Brain pericyte (primary cell): ENCODE data around the gene STRADB.
"Not testable (repeated sequence)": the region's sequence is repeated elsewhere in the genome, so short reads cannot be mapped to it uniquely, and the experiment has no call there.

Experiments used
- DNase-seq: peaks from one replicate; pipeline ENCODE4 v3.0.0-alpha.2; 2012; ENCODE audit warnings: low read depth, low spot score

The STRADB gene

DNA sequence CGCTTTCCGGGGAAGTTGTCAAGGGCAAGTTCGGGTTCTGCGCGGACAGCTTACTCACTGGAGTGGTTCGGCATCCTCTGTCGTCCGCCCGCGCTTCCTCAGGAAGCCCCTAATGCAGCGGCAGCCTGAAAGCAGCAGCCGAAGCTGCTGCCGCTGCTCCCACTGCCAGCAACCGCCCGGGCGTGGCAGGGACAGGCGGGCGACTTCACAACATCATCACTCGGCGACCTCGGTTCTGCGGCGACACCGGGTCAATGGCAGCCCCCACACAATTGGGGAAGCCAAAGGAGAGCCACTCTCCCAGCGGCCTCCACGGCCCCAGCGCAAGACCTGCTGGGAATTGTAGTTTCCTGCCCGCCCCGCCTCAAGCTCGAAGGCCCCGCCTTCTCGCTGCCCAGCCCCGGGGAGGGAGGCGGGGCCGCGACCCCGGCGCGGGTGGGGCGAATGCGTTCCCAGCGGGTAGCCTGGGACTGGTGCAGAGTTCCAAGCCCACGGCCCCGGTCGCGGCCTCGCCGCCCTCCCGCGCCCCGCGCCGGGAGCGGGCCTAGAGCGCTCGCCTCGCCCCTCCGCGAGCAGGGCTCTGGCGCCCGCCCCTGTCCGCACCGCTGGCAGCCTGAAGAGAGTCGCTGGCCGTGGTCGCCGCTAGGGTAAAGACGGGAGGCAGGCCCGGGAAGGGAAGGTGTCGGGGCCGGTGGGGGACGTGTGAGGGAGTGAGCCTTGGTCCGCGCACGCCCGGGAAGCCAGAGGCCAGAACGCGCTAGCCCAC is at the start of gene STRADB, which contains the start of gene TRAK2:
TSS of gene STRADB (plus strand) at position 449 of the 766 bp plus-strand sequence. CDS start 3,101 bp downstream, outside the sequence.
TSS of gene TRAK2 (minus strand) at position 167 of the 766 bp plus-strand sequence. CDS start 30,951 bp downstream, outside the sequence.
- DNase-seq: peak; percentile 67

DNA sequence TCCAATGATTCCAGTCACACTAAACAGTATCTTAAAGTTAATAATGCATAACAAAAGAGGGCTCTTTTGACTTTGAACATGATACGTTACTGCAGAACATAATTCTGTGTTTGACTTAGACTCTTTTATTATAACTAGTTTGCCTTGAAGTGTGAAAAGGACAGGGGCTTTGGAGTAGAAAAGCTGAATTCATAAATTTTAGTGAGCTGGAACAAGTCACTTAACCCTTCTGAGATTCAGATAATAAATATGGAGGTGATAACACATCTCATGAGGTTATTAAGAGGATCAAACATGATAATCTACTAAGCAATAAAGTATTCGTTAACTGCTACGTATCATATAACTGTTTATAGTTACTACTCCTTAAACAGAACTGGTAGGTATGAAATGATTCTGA is 49.7 kb upstream of the STRADB start:
- DNase-seq: no peak

DNA sequence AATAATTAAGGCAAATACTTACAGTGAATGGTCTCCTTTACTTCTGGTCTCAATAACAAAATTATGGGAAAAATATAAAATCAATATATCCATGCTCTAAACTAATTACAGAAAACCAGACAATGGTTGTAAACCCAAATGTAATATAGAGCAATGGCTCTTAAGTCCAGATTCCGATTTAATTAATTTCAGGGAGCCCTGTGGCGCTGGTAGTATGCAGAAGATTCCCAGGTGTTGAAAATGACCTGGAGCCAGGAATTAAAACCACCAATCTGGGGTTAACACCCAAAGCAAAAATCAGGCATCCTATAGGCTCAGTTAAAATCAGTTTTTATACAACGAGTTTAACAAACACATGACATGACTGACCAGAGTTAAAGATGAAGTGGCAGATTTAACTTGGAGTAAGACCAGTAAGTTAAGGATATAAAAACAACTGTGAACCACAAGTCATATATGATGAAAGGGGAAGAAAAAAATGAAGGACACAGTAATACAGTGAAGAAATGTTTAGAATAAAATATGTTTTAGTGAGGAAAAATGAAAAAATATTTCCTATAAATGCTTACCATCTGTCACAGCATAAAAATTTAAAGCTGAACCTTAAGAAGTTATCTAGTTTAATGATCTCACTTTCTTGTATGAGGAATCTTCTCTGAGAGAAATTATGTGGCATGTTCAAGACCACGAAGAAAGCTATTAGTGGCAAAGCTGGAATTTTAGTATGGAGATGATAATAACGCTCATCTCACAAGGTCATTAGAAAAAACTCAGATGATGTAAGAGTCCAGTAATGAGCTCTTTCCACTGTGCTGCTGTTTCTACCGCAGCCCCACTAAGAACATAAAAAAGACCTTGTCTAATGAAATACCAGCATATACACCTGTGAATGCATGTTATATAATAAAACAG is 48.6 kb upstream of the STRADB start:
- DNase-seq: no peak

DNA sequence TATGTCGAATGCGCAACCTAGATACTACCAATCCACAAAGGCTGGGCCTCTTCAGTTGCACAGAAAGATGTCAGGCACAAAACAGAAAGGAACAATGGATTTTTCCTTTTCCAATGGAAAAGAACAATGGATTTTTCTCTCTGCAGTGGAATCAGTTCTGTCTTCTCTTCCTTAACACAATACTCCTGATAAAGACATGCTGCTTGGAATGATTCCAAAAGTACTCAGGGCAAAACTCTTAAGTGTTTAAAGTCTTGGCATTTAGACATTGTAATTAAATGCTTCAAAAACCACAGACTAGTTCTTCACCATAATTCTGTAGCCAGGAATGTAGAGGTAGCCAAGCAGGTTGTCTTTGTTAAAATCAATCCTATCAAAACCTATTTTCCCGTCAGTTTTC is 47.7 kb upstream of the STRADB start:
- no peak for DNase-seq

- no peak for DNase-seq
Observed at GRCh38 chr2:201404699-201405280, 46.8 kb upstream of the STRADB start.

- no peak for DNase-seq
Observed at GRCh38 chr2:201406077-201406662, 45.4 kb upstream of the STRADB start.

- no peak for DNase-seq
Observed at GRCh38 chr2:201407265-201407664, 44.3 kb upstream of the STRADB start.

- DNase-seq: no peak
Observed at GRCh38 chr2:201408931-201409330, 42.6 kb upstream of the STRADB start.

GRCh38 chr2:201411421-201411820 is 40.1 kb upstream of the STRADB start:
- DNase-seq: no peak

GRCh38 chr2:201413143-201413542 is 38.4 kb upstream of the STRADB start:
- DNase-seq: no peak

DNA sequence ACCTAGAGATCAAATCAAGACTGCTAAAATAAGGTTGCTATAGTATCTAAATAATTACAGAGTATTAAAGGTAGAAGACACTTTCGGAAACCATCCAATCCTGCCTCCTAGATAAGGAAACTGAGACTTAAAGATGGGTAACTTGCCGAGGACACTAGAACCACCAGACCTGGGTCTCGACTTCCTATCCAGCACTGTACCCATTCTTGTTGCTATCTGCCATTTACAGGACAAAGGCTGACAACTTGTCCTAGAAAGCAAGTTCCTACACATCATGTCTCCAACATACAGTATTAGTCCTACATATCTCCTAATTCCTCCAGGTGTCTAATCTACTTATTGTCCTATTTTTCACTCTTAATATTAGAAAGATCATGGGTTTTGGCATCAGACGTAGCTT is 38.0 kb upstream of the STRADB start:
- DNase-seq: no peak

GRCh38 chr2:201414099-201415023 is 37.2 kb upstream of the STRADB start:
- DNase-seq: no peak

DNA sequence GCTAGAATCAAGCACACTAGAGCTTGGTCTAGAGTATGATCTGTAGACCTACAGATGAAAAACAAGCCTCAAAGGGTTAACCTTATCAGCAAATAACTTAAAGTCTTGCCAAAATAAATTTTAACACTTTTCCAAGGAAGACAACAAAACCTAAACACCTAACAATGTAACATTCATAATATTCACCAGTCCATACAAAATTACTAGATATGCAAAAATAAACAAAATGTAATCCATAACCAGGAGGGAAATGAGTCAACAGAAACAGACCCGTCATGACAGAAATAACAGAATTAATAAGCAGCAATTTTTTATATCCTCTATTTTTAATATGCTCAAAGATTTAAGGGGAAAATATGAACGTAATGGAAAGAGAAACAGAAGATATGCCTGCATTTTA is 36.4 kb upstream of the STRADB start:
- DNase-seq: no peak

DNA sequence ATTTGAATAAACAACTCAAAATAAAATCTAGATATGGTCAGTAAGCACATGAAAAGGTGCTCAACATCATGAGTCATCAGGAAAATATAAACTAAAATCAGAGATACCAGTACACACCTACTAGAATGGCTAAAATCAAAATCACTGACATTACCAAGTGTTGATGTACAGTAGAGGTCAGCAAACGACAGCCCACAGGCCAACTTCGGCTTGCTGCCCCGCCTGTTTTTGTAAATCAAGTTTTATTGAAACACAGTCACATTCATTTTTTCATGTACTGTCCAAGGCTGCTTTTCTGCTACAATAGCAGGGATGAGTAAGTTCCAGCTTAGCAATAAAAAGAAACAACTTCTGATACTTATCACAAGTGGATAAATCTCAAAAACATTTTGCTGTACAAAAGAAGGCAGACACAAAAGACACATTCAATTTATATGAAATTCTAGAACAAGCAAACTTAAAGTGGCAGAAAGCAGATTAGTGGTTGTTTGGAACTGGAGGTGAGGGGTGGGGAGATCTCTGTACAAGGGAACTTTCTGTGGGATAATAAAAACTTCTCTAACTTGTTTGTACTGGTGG is 32.4 kb upstream of the STRADB start:
- DNase-seq: no peak

GRCh38 chr2:201419986-201420385 is 31.6 kb upstream of the STRADB start:
- DNase-seq: no peak

DNA sequence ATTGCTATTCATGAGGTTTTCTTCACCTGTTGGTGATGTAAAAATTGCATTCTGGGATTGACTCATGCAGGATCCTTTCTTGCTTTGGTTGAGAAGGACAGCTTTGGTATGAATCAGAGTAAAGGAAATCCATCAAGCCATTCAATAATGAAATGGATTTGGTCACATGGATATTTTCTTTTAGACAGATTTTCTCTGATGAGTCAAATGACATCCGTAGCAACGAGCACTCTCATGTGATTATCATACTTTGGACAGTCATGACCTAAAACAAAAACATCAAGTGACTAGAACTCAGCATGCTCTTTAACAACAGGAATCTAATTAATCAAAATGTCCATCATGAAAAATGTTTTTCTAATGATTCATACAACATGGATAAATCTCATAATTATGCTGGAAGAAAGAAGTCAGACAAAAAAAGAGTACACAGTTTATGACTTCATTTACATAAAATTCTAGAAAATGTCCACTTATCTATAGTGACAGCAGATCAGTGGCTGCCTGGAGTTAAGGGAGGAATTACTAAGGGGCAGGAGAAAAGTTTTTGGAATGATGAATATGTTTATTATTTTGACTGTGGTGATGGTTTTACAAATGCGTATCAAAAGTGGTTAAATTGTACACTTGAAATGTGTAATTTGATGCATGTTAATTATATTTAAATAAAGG is 31.0 kb upstream of the STRADB start:
- no peak for DNase-seq

- no peak for DNase-seq
Observed at GRCh38 chr2:201425952-201426351, 25.6 kb upstream of the STRADB start.

- not testable (repeated sequence) for DNase-seq
Observed at GRCh38 chr2:201428366-201428765, 23.2 kb upstream of the STRADB start.

DNA sequence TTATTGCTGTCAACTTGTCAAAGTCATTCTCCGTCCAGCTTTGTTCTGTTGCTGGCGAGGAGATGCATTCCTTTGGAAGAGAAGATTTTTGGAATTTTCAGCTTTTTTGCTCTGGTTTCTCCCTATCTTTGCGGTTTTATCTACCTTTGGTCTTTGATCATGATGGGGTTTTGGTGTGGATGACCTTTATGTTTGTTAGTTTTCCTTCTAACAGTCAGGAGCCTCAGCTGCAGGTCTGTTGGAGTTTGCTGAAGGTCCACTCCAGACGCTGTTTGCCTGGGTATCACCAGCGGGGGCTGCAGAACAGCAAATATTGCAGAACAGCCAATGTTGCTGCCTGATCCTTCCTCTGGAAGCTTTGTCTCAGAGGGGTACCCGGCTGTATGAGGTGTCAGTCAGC is 21.7 kb upstream of the STRADB start:
- not testable (repeated sequence) for DNase-seq

DNA sequence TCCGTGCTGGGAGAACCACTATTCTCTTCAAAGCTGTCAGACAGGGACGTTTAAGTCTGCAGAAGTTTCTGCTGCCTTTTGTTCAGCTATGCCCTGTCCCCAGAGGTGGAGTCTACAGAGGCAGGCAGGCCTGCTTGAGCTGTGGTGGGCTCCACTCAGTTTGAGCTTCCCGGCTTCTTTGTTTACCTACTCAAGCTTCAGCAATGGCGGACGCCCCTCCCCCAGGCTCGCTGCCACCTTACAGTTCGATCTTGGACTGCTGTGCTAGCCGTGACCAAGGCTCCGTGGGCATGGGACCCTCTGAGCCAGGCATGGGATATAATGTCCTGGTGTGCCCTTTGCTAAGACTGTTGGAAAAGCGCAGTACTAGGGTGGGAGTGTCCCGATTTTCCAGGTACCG is 21.2 kb upstream of the STRADB start:
- not testable (repeated sequence) for DNase-seq
